Adrenal gland (tissue), 12 donors: ENCODE data around the gene CDH4. TPM values are rescaled to one million over a fixed set of nuclear protein-coding genes. Genes with fewer than 3 reads are reported as not detected.

Experiments
- DNase-seq, 7 donors: peaks; one replicate each; pipeline ENCODE4 v3.0.0-alpha.2; 2019 to 2020
- H3K27ac ChIP-seq, 5 donors: fragments of 200-600 bp; sonication (generic) in 4 of 5; 1 replicate in 3 of 5; 2 replicates in 2 of 5; pipeline versions ENCODE4 v1.5.1 to v1.8.0; 2016 to 2020; ENCODE audit warnings: mild to moderate bottlenecking in 1 of 5
- H3K27me3 ChIP-seq: fragments of 200-600 bp; 2 replicates; pipeline ENCODE4 v1.8.0; 2021
- H3K36me3 ChIP-seq, 2 donors: fragments of 200-600 bp; replicated peaks in 1 of 2; 1 replicate in 1 of 2; 2 replicates in 1 of 2; pipeline versions ENCODE4 v1.5.1 to v1.8.0; 2018 to 2022
- H3K4me1 ChIP-seq, 2 donors: fragments of 200-600 bp; replicated peaks in 1 of 2; 1 replicate in 1 of 2; 2 replicates in 1 of 2; pipeline versions ENCODE4 v1.5.1 to v1.8.0; 2018 to 2021
- H3K4me3 ChIP-seq, 4 donors: fragments of 200-600 bp; sonication (generic) in 3 of 4; one replicate each; pipeline ENCODE4 v1.5.1; 2016 to 2018
- H3K9me3 ChIP-seq, 3 donors: fragments of 200-600 bp; sonication (generic) in 1 of 3; replicated peaks in 1 of 3; 1 replicate in 2 of 3; 2 replicates in 1 of 3; pipeline versions ENCODE4 v1.5.1 to v1.8.0; 2016 to 2021
- POLR2A ChIP-seq, 2 donors: fragments of 450-650 bp; IDR thresholded peaks; one replicate each; pipeline ENCODE4 v1.6.1; 2017; ENCODE audit warnings: antibody characterized with exemption in 2 of 2, mild to moderate bottlenecking in 2 of 2, moderate library complexity in 1 of 2
- WGBS, 4 donors: extraction: QIAGEN DNeasy Blood & Tissue Kit in 2 of 4; methylation state at CpG; one replicate each; pipeline versions ENCODE4 v1.1.5 to v1.1.7; 2013 to 2017; 5-methylcytosine and 5-hydroxymethylcytosine counted together
- intact Hi-C, 2 donors: fragments of 100-400 bp; cut with DNase I; formaldehyde crosslinking; loops; one replicate each; pipeline versions ENCODE4 v1.14.1 to v1.15.0; 2022 to 2023
- polyA plus RNA-seq, 3 donors: library from polyadenylated mRNA; stranded (reverse); fragments of 200-250 nt in 2 of 3; fragments of 350-450 nt in 1 of 3; fragmentation: Illumina TruSeq in 1 of 3; extraction: RNeasy Lipid Tissue Mini Kit (QIAGEN cat#74804) in 1 of 3; gene quantifications; one replicate each; pipeline ENCODE4 v1.2.3, GENCODE V29; 2013 to 2014
- total RNA-seq, 9 donors: library from RNA; depleted of rRNA in 4 of 9; stranded (reverse); fragments of >200 nt in 4 of 9; fragments of 120-200 nt in 1 of 9; fragmentation: NEBNext Ultra II Directional in 1 of 9; extraction: Animal tissue kit (Norgen Biotek cat#: 25700) in 1 of 9; gene quantifications; one replicate each; pipeline versions ENCODE4 v1.1.0 to v1.2.4, GENCODE V29; 2013 to 2023
- TF ChIP-seq, protein P1 (sequence below), 6 experiments: fragments of 450-650 bp in 4 of 6; fragments of 200-600 bp in 2 of 6; sonication (generic) in 1 of 6; IDR thresholded peaks; 1 replicate in 5 of 6; 2 replicates in 1 of 6; pipeline versions ENCODE4 v1.5.1 to v1.8.0; 2016 to 2021; ENCODE audit warnings: antibody characterized with exemption in 6 of 6, mild to moderate bottlenecking in 2 of 6, moderate library complexity in 1 of 6
- donor health status: healthy with polysubstance abuse.
- donor health status: Bipolar disorder and iron deficiency.
- donor health status: DM: yes; HTN: yes; CAD: no.
- donor health status: DM: no; HTN: no; CAD: no.
- donor health status: DM: no; HTN: no; CAD: no.
- donor health status: DM: yes; HTN: yes; CAD: no.

The CDH4 gene
- total and polyA plus RNA-seq, 12 donors: 0.08 to 0.53 (median 0.20) TPM; not detected in 3

DNA sequence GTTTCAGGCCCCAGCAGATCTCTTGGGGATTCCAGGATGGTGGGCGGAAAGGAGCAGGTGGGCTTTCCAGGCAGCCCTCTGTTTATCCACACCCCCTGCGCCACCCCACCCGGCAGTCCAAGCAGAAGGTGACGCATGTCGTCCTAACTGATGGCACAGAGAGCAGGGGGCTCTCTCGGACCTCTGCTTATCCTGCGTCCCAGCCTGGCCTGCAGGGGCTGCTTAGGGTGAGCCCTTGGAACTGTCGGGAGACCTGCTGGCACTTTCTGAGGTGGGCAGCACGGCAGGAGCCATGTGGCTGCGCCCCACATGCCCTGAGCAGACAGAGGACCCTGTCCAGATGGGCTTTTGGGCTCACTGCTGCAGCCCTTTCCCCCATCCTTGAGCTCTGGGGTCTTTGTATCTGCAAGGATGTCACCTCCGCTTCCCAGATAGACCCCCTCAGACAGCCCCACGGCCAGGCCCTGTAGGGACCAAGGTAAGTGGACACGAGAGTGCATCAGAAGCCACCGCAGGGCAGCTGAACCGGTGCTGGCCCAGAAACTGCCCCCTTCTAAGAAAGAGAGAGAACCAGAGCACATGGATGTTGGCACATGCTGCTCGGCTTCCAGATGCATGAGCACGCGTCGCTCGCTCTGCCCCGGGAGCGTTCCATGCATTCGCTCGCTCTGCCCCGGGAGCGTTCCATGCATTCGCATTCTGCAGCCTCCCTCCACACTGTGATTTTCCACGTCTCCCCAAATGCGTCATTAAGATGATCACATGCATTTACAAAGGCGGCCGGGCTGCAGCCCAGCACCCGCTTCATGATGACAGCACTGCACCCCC, 566.9 kb downstream of the CDH4 start:
- H3K4me3 ChIP-seq: no peak overlapping the region
- no peak for TF ChIP-seq POLR2A (IDR thresholded peaks at IDR 0.05)
- TF ChIP-seq, protein P1, sequence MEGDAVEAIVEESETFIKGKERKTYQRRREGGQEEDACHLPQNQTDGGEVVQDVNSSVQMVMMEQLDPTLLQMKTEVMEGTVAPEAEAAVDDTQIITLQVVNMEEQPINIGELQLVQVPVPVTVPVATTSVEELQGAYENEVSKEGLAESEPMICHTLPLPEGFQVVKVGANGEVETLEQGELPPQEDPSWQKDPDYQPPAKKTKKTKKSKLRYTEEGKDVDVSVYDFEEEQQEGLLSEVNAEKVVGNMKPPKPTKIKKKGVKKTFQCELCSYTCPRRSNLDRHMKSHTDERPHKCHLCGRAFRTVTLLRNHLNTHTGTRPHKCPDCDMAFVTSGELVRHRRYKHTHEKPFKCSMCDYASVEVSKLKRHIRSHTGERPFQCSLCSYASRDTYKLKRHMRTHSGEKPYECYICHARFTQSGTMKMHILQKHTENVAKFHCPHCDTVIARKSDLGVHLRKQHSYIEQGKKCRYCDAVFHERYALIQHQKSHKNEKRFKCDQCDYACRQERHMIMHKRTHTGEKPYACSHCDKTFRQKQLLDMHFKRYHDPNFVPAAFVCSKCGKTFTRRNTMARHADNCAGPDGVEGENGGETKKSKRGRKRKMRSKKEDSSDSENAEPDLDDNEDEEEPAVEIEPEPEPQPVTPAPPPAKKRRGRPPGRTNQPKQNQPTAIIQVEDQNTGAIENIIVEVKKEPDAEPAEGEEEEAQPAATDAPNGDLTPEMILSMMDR (IDR thresholded peaks at IDR 0.05): no peak
- 82 to 90% (median 84%) methylated on average over 18 to 32 of the region's 32 CpGs for WGBS, 4 donors
- no peaks in the 10 kb centered on the region for H3K36me3 ChIP-seq
- no peaks in the 10 kb centered on the region for H3K9me3 ChIP-seq
- H3K27me3 ChIP-seq: no peaks in the 10 kb centered on the region
- intact Hi-C loops: no loop called here
- no peaks in the 10 kb centered on the region for H3K4me1 ChIP-seq
- H3K27ac ChIP-seq: no peak overlapping the region
- no peak for DNase-seq

- DNase-seq: no peak
- H3K27ac ChIP-seq: no peak overlapping the region
- no peaks in the 10 kb centered on the region for H3K36me3 ChIP-seq
- 59 to 79% (median 70%) methylated on average over 3 of the region's 3 CpGs for WGBS, 4 donors
- H3K4me1 ChIP-seq: no peaks in the 10 kb centered on the region
- no peak for TF ChIP-seq POLR2A (IDR thresholded peaks at IDR 0.05)
- TF ChIP-seq, protein P1 (IDR thresholded peaks at IDR 0.05): no peak
- H3K9me3 ChIP-seq: no peaks in the 10 kb centered on the region
- intact Hi-C loops: no loop called here
- H3K4me3 ChIP-seq: no peak overlapping the region
- H3K27me3 ChIP-seq: no peaks in the 10 kb centered on the region
Measured at GRCh38 chr20:61819574-61819846, 567.4 kb downstream of the CDH4 start.

GRCh38 chr20:61819921-61820825, 568.1 kb downstream of the CDH4 start:
- Histone ChIP-seq H3K27ac (no peak overlapping the region), H3K4me3 (no peak overlapping the region), H3K36me3 (no peaks in the 10 kb centered on the region), H3K4me1 (no peaks in the 10 kb centered on the region), H3K27me3 (no peaks in the 10 kb centered on the region), H3K9me3 (no peaks in the 10 kb centered on the region)
- 78 to 87% (median 82%) methylated on average over 22 to 27 of the region's 27 CpGs for WGBS, 4 donors
- TF ChIP-seq, protein P1 (IDR thresholded peaks at IDR 0.05): no peak
- no peak for TF ChIP-seq POLR2A (IDR thresholded peaks at IDR 0.05)
- intact Hi-C loops: no loop called here
- DNase-seq: no peak

- Histone ChIP-seq H3K9me3 (no peaks in the 10 kb centered on the region), H3K36me3 (no peaks in the 10 kb centered on the region), H3K4me1 (no peaks in the 10 kb centered on the region), H3K27ac (no peak overlapping the region), H3K27me3 (no peaks in the 10 kb centered on the region), H3K4me3 (no peak overlapping the region)
- no peak for DNase-seq
- 66 to 71% (median 69%) methylated on average over 5 of the region's 5 CpGs for WGBS, 4 donors
- intact Hi-C loops: no loop called here
- no peak for TF ChIP-seq POLR2A (IDR thresholded peaks at IDR 0.05)
- TF ChIP-seq, protein P1 (IDR thresholded peaks at IDR 0.05): no peak
Measured at GRCh38 chr20:61821735-61822134, 569.7 kb downstream of the CDH4 start.
